ENCODE results near the gene RPL22. TPM values are rescaled to one million over a fixed set of nuclear protein-coding genes. Genes with fewer than 3 reads are reported as not detected.

Gene RPL22
- total and polyA plus RNA-seq, 2 of the 4 experiments (the other 2 are of a cell fraction): 26.2 to 131 TPM

DNA sequence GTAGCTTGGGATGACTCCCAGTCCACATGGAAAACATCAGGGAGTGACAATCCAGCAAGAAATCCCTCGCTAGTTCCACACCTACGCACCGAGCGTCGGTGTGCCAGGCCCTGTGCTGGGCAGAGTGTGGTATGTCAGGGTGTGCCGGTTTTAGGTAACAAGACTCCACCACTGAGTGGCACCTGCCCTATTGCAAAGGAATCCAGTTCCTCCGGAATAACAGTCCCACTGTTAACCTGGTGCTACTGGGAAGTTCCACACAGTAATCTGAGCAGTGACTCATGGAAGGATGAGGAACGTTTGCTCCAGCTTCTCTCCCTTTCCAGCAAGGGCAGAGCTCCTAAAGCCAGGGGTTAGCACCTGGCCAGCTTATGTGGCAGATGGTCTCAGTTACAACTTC lies 20.8 kb upstream of the RPL22 start:
- Histone ChIP-seq H4K91ac (ENCODE audit: insufficient read depth, low read depth, low read length) (no peak overlapping the region), H2BK20ac (ENCODE audit: low read depth, low read length) (no peak overlapping the region), H3K23ac (ENCODE audit: low read depth, low read length) (no peak overlapping the region), H3K18ac (ENCODE audit: low read depth, low read length) (no peak overlapping the region), H2AFZ (replicated peaks; ENCODE audit: low read length, poor library complexity) (no peak overlapping the region), H2AK5ac (ENCODE audit: low read depth, low read length) (no peak overlapping the region), H3K4me1 (ENCODE audit: control insufficient read depth, insufficient read depth, low read length) (no peaks in the 10 kb centered on the region), H3K36me3 (ENCODE audit: control insufficient read depth, insufficient read depth, low read length) (peaks cover 24% of the 10 kb centered on the region), H3K9me1 (ENCODE audit: insufficient read depth, low read length) (no peaks in the 10 kb centered on the region; the same call in 1 of the 2 replicates), H4K8ac (ENCODE audit: low read depth in 2 of 2, low read length in 2 of 2) (no peak overlapping the region), H2BK15ac (ENCODE audit: low read depth, low read length) (no peak overlapping the region), H3K4ac (ENCODE audit: low read depth, low read length) (no peak overlapping the region), H3K14ac (replicated peaks; ENCODE audit: low read depth, low read length) (no peak overlapping the region), H2AK9ac (replicated peaks; ENCODE audit: low read depth, low read length, poor library complexity) (no peak overlapping the region), H3K27me3 (ENCODE audit: control insufficient read depth, insufficient read depth, low read length) (no peaks in the 10 kb centered on the region), H3K27ac (ENCODE audit: insufficient read depth, low read length) (no peak overlapping the region), H3K9me3 (ENCODE audit: control insufficient read depth, insufficient read depth, low read length) (no peaks in the 10 kb centered on the region), H3K9ac (ENCODE audit: low read depth, low read length) (no peak overlapping the region), H2BK5ac (ENCODE audit: low read depth, low read length, poor library complexity, severe bottlenecking) (no peak overlapping the region), H4K20me1 (ENCODE audit: insufficient read depth, low read length) (no peaks in the 10 kb centered on the region; the same call in 1 of the 2 replicates), H3K4me3 (ENCODE audit: insufficient read depth, low read depth, low read length) (no peak overlapping the region), H2BK120ac (ENCODE audit: low read depth, low read length) (no peak overlapping the region), H3K56ac (ENCODE audit: extremely low read depth, insufficient read depth, low read length) (no peak overlapping the region), H4K5ac (ENCODE audit: low read depth, low read length) (no peak overlapping the region), H3K79me1 (ENCODE audit: low read depth in 1 of 2, low read length in 2 of 2) (no peaks in the 10 kb centered on the region; a peak in 1 of 4 replicates), H3K4me2 (ENCODE audit: low read depth, low read length) (no peak overlapping the region)
- ChIA-PET CTCF (no interaction called here), POLR2A (ENCODE audit: unreplicated experiment) (no interaction called here)
- dilution Hi-C loops (cut with HindIII; ENCODE audit: low sequenced_read_pairs, unreplicated experiment) (no loop called here), intact Hi-C loops (cut with micrococcal nuclease) (no loop called here), in situ Hi-C loops (cut with MboI; ENCODE audit: low sequenced_read_pairs) (no loop called here)
- DNase-seq: peak; percentile 49
- peak; percentile 42; the same call in 1 of the 2 replicates for ATAC-seq (ENCODE audit: low read depth)
- no TSS peak for BruUV-seq (replicated peaks)
- 100% methylated on average over 1 of the region's 8 CpGs; no CpG with 5 or more reads in 1 of the 2 experiments for WGBS, 2 experiments (ENCODE audit: extremely low coverage in 2 of 2, insufficient read length in 1 of 2)
- TF ChIP-seq MXI1 (IDR thresholded peaks at IDR 0.05; ENCODE audit: borderline replicate concordance, low read depth, low read length) (no peak), MAFK (IDR thresholded peaks at IDR 0.05; ENCODE audit: low read depth, low read length) (no peak), CEBPB (IDR thresholded peaks at IDR 0.05; ENCODE audit: low read depth, low read length) (no peak), POLR2A (IDR thresholded peaks at IDR 0.05; ENCODE audit: low read depth, low read length) (no peak), BHLHE40 (IDR thresholded peaks at IDR 0.05; ENCODE audit: low read depth, low read length) (no peak), CHD1 (IDR thresholded peaks at IDR 0.05; ENCODE audit: low read depth, low read length) (no peak), RCOR1 (IDR thresholded peaks at IDR 0.05; ENCODE audit: insufficient replicate concordance, low read length) (no peak), RFX5 (IDR thresholded peaks at IDR 0.05; ENCODE audit: low read depth, low read length) (no peak), MAZ (IDR thresholded peaks at IDR 0.05; ENCODE audit: borderline replicate concordance, low read depth, low read length) (no peak), ELK1 (IDR thresholded peaks at IDR 0.05; ENCODE audit: borderline replicate concordance, low read depth, low read length) (no peak)
- TF ChIP-seq, protein P1, sequence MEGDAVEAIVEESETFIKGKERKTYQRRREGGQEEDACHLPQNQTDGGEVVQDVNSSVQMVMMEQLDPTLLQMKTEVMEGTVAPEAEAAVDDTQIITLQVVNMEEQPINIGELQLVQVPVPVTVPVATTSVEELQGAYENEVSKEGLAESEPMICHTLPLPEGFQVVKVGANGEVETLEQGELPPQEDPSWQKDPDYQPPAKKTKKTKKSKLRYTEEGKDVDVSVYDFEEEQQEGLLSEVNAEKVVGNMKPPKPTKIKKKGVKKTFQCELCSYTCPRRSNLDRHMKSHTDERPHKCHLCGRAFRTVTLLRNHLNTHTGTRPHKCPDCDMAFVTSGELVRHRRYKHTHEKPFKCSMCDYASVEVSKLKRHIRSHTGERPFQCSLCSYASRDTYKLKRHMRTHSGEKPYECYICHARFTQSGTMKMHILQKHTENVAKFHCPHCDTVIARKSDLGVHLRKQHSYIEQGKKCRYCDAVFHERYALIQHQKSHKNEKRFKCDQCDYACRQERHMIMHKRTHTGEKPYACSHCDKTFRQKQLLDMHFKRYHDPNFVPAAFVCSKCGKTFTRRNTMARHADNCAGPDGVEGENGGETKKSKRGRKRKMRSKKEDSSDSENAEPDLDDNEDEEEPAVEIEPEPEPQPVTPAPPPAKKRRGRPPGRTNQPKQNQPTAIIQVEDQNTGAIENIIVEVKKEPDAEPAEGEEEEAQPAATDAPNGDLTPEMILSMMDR (conservative IDR thresholded peaks at IDR 0.05; ENCODE audit: low read depth, low read length): no peak

Data from IMR-90 (cell line).